ENCODE data around the gene APOL6.
"Not testable (repeated sequence)": the region's sequence is repeated elsewhere in the genome, so short reads cannot be mapped to it uniquely, and the experiment has no call there.

APOL6 gene

GRCh38 chr22:35678836-35679235 lies 30.6 kb downstream of the APOL6 start:
- DNase-seq (ENCODE audit: low read depth, low spot score): no peak
- TF ChIP-seq CTCF (IDR thresholded peaks at IDR 0.05; ENCODE audit: low read depth, low read length): no peak
- in situ Hi-C loops (cut with HindIII; ENCODE audit: low sequenced_read_pairs): no loop called here

GRCh38 chr22:35679492-35679891 lies 31.2 kb downstream of the APOL6 start:
- DNase-seq (ENCODE audit: low read depth, low spot score); in situ Hi-C loops (cut with HindIII; ENCODE audit: low sequenced_read_pairs); H3K4me3 ChIP-seq (ENCODE audit: low read depth, low read length): not testable (repeated sequence)

More at GRCh38 chr22:35678836-35679235, 30.6 kb downstream of the APOL6 start:
- H3K4me3 ChIP-seq (ENCODE audit: low read depth, low read length): no peak overlapping the region

- H3K4me3 ChIP-seq (ENCODE audit: low read depth, low read length): no peak overlapping the region
- in situ Hi-C loops (cut with HindIII; ENCODE audit: low sequenced_read_pairs): no loop called here
- DNase-seq (ENCODE audit: low read depth, low spot score): no peak
- no peak for TF ChIP-seq CTCF (IDR thresholded peaks at IDR 0.05; ENCODE audit: low read depth, low read length)
Observed at GRCh38 chr22:35681454-35682052, 33.3 kb downstream of the APOL6 start.

- no peak for TF ChIP-seq CTCF (IDR thresholded peaks at IDR 0.05; ENCODE audit: low read depth, low read length)
- no peak overlapping the region for H3K4me3 ChIP-seq (ENCODE audit: low read depth, low read length)
- in situ Hi-C loops (cut with HindIII; ENCODE audit: low sequenced_read_pairs): no loop called here
- DNase-seq (ENCODE audit: low read depth, low spot score): no peak
Observed at GRCh38 chr22:35683560-35683959, 35.3 kb downstream of the APOL6 start.

- in situ Hi-C loops (cut with HindIII; ENCODE audit: low sequenced_read_pairs): no loop called here
- peak; percentile 35 for TF ChIP-seq CTCF (IDR thresholded peaks at IDR 0.05; ENCODE audit: low read depth, low read length)
- peak; percentile 42 for DNase-seq (ENCODE audit: low read depth, low spot score)
- H3K4me3 ChIP-seq (ENCODE audit: low read depth, low read length): no peak overlapping the region
Observed at GRCh38 chr22:35684270-35684700, 36.0 kb downstream of the APOL6 start.

GRCh38 chr22:35684732-35685131 lies 36.5 kb downstream of the APOL6 start:
- no peak for DNase-seq (ENCODE audit: low read depth, low spot score)
- no peak for TF ChIP-seq CTCF (IDR thresholded peaks at IDR 0.05; ENCODE audit: low read depth, low read length)
- in situ Hi-C loops (cut with HindIII; ENCODE audit: low sequenced_read_pairs): no loop called here
- no peak overlapping the region for H3K4me3 ChIP-seq (ENCODE audit: low read depth, low read length)

- DNase-seq (ENCODE audit: low read depth, low spot score): no peak
- H3K4me3 ChIP-seq (ENCODE audit: low read depth, low read length): no peak overlapping the region
- TF ChIP-seq CTCF (IDR thresholded peaks at IDR 0.05; ENCODE audit: low read depth, low read length): no peak
- in situ Hi-C loops (cut with HindIII; ENCODE audit: low sequenced_read_pairs): no loop called here
Observed at GRCh38 chr22:35685731-35686130, 37.5 kb downstream of the APOL6 start.

All from astrocyte of the spinal cord (primary cell).